Measurements from ENCODE around the gene PSEN1.

PSEN1 gene

DNA sequence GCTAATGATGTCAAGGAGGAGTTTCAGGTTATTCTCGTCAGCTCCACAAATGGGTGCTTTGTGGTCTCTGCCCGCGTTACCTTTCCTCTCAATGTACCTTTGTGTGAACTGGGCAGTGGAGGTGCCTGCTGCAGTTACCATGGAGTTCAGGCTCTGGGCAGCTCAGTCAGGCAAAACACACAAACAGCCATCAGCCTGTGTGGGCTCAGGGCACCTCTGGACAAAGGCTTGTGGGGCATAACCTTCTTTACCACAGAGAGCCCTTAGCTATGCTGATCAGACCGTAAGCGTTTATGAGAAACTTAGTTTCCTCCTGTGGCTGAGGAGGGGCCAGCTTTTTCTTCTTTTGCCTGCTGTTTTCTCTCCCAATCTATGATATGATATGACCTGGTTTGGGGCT lies 84.3 kb downstream of the PSEN1 start:
- DNase-seq (ENCODE audit: low read depth), result no peak

DNA sequence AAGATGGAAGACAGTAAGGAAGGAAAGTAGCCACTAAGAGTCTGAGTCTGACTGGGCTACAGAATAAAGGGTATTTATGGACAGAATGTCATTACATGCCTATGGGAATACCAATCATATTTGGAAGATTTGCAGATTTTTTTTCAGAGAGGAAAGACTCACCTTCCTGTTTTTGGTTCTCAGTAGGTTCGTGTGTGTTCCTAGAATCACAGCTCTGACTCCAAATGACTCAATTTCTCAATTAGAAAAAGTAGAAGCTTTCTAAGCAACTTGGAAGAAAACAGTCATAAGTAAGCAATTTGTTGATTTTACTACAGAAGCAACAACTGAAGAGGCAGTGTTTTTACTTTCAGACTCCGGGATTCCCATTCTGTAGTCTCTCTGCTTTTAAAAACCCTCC lies 85.6 kb downstream of the PSEN1 start:
- no peak for DNase-seq (ENCODE audit: low read depth)

GRCh38 chr14:73223049-73223448 lies 86.7 kb downstream of the PSEN1 start:
- no peak for DNase-seq (ENCODE audit: low read depth)

DNA sequence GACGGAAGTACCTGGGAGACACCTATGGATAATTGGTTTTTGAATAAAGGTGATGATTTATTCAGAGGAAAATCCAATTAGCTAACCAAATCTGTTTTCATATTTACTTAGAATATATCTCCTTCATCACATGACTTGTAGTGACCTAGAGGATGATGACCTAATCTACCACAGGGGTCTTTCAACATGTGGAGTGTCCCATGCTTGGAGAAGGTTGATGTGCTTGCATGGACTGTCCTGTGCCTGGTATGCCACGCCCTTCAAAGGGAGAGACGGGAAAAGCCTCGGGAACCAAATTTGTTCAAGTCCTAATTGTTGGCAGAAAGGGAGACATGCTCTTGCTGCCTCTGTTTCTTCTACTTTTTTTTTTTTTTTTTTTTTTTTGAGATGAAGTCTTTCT lies 89.2 kb downstream of the PSEN1 start:
- no peak for DNase-seq (ENCODE audit: low read depth)

DNA sequence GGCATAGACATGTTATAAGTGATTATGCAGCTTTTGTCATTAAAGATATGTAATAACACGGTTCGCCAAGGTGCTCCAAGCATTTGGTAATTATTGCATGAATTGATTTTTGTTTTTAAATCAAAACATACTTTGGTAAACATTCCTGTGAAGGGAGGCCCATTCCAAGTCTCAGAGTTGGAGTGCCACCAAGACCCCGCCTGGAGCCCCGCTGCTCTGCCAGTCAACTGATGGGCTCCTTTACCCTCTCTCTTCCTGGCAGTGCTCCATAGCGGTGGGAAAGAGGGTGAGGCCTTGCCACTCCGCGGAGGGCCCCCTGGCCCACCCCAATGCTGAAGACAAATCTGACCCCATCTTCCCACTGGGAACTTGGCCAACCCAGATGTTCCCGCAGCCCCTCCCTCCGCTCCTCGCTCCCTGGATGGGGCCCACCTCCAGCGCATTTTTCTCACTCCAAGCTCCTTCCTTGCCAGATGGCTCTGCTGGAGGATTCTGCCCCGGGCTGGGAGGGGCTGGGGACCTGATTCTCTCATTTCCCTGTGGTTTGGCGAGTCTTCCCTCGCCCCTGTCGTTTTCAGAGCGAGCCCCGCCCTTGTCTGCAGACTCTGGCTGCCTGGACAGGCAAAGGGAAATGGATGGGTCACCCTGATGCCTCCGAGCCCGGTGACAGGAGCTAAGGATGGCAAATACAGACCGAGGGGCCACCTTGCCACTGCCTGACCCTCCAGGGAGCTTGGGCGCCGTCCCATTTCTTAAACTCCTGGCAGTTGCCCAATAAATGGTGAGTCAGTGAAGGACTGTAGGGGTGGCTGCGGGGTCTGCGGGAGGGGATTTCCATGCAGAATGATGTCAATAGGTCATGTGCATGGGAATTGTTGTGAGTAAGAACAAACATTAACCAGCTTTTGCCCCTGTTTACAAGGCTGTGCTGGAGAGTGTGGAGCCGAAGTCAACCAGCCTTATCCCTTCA lies 91.8 kb downstream of the PSEN1 start:
- no peak for DNase-seq (ENCODE audit: low read depth)

DNA sequence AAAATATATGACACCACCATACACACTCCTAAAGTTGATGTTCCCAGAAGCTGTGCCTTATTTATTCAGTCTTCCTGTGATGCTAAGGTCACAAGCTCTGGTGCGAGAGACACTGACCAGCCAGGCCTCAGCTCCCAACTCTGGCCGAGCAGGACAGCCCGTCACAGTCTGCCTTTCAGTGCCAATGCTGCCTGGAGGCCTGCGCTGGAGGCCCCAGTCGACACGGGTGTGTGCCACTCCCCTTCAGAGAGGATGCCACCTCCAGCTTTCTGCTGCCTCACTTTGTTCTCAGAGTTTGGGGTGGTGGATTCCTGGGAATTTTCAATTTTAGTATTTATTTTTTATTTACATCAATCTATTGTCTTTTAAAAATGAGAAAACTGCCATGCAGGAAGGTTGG lies 93.7 kb downstream of the PSEN1 start:
- DNase-seq (ENCODE audit: low read depth), result no peak

- DNase-seq (ENCODE audit: low read depth), result no peak
These were observed 95.9 kb downstream of the PSEN1 start for GRCh38 chr14:73231981-73232851.

GRCh38 chr14:73232984-73233383 lies 96.7 kb downstream of the PSEN1 start:
- DNase-seq (ENCODE audit: low read depth), result no peak

DNA sequence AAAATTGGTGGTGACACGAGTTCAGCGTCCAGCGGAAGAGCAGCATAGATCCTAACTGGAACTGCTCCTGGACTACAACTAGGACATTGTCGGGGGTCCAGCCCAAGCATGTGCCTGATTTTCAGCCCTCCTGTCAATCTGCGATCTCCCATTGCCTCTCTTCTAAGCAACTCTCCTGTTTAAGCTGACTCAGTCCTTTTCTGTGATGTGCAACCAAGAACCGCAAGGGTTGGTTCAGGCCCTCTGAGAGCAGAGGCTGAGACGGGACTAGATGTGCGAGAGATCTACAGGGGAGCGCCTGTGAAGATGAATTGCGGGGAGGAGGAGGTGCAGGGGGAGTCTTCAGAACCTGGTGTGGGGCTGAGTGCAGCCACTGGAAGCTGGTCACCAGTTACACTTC lies 97.3 kb downstream of the PSEN1 start:
- DNase-seq (ENCODE audit: low read depth), result no peak

- no peak for DNase-seq (ENCODE audit: low read depth)
These were observed 97.7 kb downstream of the PSEN1 start for GRCh38 chr14:73234029-73234428.

- DNase-seq (ENCODE audit: low read depth), result no peak
These were observed 98.5 kb downstream of the PSEN1 start for GRCh38 chr14:73234586-73235394.

DNA sequence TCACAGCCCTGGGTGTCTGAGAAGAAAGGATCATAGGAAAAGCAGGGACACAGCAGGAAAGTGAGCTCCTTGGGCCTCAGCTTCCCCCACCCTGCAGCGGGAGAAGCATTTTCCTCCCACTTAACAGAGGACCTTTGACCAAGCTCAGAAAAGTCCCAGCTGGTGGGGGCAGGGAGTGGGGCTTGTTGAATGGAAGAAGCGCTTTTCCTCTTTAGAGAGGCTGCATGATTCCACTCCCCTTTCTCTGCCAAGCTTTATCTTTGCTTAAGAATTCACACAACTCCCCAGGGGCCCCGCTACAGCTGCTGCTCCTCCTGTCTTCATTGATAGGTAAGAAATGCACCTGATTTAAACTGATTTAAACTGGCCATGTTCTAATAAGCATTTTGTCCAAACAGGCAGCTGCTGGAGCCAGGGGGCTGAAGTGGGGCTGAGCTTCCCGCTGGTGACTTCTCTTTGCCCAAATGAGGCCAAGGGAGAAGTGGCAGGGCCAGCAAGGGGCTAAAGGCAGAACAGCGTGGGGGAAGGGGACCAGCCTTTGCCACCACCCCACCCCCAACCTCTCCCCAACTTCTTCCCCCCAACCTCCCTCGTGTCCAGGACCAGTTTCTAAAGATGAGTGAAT lies 99.3 kb downstream of the PSEN1 start:
- no peak for DNase-seq (ENCODE audit: low read depth)

DNA sequence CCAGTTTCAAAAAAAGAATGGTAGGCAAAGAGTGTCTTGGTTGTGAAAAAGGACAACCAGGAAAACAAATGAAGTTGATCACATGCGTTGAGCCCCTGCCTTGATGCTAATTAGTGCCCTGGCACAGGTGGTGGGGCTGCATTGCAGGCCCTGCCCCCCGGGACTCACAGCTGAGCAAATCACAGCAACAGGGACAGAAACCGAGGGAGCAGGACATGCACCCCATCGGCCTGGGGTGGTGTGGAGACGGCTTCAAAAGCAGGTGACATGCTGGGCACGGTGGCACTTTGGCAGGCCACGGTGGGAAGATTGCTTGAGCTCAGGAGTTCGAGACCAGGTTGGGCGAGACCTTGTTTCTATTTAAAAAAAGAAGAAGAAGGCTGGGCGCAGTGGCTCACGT lies 99.8 kb downstream of the PSEN1 start:
- DNase-seq (ENCODE audit: low read depth), result no peak

- no peak for DNase-seq (ENCODE audit: low read depth)
These were observed 100.5 kb downstream of the PSEN1 start for GRCh38 chr14:73236752-73237218.

- DNase-seq (ENCODE audit: low read depth), result no peak
These were observed 101.0 kb downstream of the PSEN1 start, which contains the start of gene PAPLN for GRCh38 chr14:73237219-73237785. Gene PAPLN (plus strand): TSS chr14:73237506. CDS start chr14:73239779, 2,273 bp downstream.

DNA sequence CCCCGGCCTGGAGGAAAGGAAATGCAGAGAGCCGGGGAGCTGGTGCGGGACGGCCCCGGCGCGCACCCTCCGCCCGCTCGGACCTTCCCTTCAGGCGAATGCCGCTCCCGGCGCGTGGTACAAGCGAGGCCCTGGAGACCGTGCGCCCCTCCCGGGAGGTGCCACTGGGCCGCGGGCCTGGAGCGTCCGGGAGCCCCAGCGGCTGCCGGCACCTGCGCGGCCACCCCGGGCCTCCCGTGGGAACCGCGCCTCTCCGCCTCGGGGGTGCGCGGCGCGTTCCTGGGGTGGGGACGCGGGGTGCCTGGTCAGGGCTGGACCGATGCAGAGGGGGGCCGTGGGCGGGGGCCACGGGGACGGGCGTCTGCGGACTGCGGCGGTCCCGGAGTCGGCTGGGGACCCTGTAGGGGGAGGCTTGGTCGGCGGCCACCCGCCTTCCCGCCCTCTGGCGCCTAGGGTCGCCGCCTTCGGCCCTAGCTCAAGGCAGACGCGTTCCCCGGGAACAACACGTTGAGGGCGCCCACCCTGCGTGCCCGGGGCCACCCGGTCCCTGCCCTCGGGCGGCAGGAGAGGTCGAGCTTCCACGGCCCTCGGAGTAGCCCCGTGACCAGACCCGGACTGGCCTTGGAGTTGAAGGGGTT lies 101.6 kb downstream of the PSEN1 start:
- DNase-seq (ENCODE audit: low read depth), result no peak

GRCh38 chr14:73238424-73238852 lies 102.1 kb downstream of the PSEN1 start:
- no peak for DNase-seq (ENCODE audit: low read depth)

- DNase-seq (ENCODE audit: low read depth), result no peak
These were observed 102.6 kb downstream of the PSEN1 start for GRCh38 chr14:73238941-73239340.

- DNase-seq (ENCODE audit: low read depth), result no peak
These were observed 103.3 kb downstream of the PSEN1 start for GRCh38 chr14:73239393-73240241.

Measured in activated T-helper 1 cell treated with Interleukin-2 at 50 U/mL for 16 hours (primary cell).